HG02623 (cell line): ENCODE measurements around the gene ACAD10.
"Not testable (repeated sequence)": the region's sequence is repeated elsewhere in the genome, so short reads cannot be mapped to it uniquely, and the experiment has no call there.

Experiments used
- ATAC-seq: cut with Tn5 transposase; IDR thresholded peaks from one replicate; pipeline ENCODE4 v1.9.1; 2021; ENCODE audit warnings: moderate library complexity; ENCODE audit not compliant: unreplicated experiment

The ACAD10 gene

DNA sequence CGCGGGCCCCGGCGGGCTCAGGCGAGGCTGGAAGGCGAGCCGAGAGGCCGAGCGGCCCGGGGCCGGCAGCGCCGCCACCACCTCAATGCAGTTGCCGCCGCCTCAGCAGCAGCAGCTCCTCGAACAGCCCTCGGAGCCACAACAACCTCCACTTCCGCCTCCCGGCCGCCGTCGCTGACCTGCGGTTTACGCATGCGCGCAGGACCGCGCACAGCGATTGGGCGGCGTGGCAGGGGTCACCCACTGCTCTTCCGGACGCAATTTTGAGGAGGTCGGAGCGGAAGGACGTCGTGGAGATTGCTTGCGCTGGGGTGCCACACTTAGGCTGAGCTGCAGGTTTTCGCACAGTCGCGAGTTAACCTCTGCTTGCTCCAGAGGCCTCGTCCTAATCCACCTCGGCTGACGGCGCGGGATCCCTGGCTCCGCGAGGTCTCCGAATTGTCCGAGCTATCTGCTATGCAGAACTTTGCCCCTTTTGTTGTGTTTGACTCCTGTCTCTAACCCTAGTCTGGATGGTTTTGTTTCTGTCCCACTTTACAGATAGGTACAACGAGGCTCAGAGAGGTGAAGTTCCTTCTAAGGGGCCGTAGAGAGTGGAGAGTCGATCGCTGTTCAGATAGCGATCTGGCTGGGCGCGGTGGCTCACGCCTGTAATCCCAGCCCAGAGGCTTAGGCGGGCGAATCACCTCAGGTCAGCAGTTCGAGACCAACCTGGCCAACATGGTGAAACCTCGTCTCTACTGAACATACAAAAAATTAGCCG lies at the start of gene ACAD10, which contains the start of gene BRAP:
Gene ACAD10 (plus strand): TSS at position 243 of the 763 bp plus-strand sequence. CDS start 6,657 bp downstream, outside the sequence.
Gene BRAP (minus strand): TSS at position 146 of the 763 bp plus-strand sequence. CDS start 164 bp downstream, outside the sequence.
- ATAC-seq: peak; percentile 87

DNA sequence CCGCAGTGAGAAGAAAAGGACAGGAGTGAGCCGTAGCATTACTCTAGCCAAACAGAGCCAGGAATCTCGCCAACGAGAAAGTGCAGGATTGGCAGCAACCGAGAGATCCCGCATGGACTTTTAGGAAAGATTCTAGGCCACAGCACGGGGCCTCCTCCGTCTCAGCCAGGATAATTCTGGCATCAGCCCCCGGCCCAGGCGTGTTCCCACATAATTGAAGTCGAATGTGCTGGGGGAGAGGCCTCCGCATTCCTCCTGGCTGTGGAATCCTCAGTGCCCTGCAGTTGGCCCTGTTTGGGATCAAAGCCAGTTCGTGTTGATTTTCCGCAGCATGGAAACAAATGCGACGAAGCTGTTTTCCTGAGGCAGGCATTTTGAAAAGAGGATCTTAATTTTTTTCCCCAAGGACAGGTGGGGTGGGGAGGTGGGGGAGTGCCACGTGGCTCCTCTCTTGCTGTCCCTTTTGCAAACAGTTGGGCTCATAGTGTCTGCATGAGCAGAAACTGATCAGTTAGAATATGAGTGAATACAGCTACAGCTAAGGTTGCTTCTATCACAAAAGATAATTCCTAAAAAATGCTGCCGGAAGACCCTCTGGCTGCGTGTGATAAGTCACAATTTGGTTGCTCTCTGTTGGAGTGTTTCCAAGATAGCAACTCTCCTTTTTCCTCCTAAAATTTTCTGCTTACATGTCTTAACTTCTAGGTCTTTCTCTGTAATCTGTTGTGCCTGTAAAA lies 49.5 kb upstream of the ACAD10 start:
- ATAC-seq: no peak

DNA sequence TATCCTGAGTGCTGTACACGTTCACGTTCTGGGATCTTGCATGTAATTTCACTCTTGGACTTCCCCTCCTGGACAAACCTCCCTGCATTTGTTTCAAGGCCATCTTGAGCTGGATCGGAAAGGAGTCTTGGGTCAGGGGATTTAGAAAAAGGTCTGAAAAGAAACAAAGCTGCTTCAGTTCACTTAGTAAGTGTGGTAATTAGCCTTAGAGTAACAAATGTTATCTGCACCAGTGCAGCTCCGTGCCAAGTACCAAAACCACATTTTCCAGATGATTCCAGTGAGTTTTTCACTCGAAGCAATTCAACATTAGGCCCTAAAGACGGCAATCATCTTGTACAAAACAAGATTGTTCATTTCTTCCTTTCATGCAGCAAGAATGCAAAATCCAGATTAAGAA lies 47.3 kb upstream of the ACAD10 start:
- ATAC-seq: no peak

DNA sequence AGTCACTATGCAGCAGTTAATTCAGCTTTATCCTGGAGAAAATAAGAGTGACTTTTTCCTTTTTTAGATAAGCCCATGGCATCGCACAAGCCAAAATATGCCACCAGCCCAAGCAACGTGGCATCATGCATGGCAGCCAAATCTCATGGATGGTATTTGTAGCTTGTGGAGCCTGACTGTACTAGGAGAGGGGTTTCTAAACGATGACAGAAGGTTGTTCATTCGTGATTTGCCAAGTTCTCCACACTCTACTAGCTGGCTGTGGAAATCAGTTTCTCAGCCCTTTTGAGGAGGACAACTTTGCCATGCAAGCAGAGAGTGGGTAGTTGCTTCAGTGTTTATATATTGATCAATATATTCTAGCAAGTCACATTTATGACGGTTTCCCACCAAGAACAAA lies 45.3 kb upstream of the ACAD10 start:
- no peak for ATAC-seq

DNA sequence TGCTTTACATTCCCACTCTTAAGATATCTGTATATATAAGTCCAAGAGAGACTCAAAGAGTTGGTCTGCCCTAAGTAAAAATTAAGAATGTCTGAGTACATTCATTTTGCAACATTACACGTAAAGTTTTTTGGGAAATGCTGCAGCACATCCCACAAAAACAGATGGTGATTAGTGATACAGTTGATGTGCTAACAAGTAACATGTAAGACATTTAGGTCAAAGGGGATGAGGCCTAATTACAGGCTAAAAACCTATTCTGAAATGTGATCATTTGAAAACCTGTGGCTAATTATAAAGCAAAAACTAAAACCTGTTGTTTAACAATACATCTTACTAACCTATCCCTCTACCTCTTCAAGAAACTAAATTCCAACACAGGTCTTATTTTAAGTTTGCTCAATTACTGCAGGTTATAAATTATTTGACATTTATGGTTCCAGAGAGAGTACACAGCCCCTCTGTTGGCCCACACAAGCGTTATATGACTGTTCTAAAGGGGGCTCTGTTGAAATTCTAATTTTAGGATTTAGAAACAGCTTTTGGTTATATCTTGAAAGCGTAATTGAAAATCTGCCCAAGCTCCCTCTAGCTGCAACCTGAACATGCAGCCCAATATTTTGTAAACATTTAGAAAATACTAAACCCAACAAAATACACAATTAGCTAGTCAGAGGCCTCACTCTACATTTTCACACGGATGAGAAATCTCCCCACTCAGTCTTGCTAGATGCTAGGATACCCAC lies 43.0 kb upstream of the ACAD10 start:
- no peak for ATAC-seq

DNA sequence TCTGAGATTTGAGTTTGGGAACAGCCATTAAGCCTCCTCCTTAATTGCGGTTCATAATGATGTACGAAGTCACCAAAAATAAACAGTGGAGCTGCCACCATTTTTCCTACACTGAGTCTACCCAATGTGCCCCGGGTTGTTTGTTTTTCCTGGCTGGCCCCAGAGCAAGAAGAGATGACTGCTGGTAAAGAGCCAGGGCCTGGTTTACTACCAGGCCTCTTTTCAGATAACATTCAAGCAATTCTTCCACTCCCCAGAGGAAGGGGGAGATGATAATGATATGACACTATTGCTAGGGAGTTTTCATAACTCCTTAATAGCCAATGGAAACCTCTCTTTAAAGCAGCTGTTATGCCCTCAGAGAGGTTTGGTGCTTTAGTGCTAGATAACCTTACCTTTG lies 42.4 kb upstream of the ACAD10 start:
- ATAC-seq: no peak

DNA sequence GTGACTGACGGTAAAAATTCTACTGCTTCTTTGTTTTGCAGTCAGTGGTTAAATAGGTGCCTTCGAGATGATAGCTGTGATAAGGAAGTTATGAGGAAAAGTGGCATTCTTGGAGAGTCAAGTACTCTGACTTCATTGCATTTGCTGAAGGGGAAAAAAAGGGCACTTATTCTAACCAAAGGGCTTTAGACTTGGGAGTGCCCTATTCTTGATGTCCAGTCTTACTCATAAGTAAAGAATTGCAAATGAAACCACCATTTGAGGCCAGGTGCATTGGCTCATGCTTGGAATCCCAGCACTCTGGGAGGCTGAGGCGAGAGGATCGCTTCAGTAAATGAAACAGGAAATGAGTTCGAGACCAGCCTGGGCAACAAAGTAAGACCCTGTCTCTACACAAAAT lies 40.4 kb upstream of the ACAD10 start:
- no peak for ATAC-seq

DNA sequence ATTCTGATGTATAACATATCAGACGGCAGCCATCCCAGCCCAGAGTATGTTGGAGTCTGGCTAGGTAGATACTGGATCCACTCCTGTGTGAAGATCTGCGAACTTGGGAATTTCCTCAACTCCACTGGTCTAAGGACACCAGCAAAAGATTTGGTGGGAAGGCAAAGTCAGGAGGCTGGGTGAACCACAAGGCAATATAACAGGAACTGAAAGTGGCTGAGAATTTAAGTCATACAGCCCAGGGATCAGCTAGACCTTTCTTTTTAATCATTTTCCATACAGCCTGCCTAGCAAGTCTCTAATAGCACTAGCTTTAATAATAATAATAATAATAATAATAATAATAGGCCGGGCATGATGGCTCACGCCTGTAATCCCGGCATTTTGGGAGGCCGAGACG lies 34.9 kb upstream of the ACAD10 start:
- no peak for ATAC-seq

DNA sequence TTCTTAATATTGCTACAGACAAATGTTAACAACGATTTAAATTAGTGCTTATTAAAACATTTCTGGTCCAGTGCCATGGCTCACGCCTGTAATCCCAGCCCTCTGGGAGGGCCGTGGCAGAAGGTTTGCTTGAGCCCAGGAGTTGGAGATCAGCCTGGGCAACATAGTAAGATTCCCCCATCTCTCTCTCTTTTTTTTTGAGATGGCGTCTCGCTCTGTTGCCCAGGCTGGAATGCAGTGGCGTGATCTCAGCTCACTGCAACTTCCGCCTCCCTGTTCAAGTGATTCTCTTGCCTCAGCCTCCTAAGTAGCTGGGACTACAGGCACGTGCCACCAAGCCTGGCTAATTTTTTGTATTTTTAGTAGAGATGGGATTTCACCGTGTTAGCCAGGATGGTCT lies 33.3 kb upstream of the ACAD10 start:
- not testable (repeated sequence) for ATAC-seq

DNA sequence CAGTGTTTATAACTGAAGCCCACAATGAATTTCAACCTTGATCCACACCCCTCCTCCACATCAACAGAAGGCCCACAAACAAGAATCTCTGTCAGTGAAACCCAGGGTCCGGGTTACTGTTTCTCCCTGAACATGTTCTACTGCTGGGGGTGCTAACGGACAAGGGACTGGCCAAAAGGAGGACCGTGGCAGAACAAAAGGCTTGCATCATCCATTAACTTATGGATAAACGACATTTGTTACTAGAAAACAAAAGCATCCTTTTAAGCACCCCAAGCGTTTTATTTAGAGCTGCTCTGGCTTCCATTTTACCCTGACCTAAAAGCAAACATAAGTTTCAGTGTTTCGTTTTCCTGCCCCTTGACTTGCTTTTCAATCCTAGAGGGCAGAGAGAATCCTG lies 32.3 kb upstream of the ACAD10 start:
- ATAC-seq: no peak

DNA sequence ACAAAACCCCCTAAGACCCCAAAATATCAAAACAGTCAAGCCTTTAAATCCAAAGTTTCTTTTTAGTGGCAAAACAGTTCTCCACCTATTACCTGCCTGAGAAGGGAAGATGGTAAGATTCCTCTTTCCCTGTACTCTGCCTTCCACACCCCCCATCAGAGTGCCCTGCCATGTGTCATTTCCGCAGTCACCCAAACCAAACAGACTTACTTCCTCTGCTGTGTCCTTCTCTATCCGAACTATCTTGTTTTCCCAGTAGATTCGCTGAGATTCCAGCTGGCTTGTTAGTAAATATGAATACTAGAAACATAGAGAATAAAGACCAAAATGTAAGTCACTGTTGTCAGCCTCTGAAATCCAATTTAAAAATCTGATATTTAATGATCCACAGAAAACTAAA lies 30.5 kb upstream of the ACAD10 start:
- no peak for ATAC-seq

DNA sequence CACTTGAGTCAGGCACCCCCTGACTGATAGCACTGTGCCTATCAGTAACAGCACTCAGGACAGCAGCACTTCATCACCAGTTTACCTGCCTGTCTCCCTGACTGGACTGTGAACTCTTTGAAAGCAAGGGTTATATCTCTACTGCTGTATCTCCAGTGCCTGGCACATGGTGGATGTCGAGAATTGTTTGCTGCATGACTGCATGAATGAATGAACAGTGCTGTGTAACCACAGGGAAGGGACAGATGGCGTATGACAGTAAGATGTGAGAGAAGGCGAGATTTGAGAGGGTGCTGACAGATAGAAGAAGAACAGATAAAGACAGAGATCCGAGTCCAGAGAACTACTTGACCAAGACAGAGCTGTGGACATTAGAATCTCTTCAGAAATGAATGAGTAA lies 29.8 kb upstream of the ACAD10 start:
- ATAC-seq: no peak

DNA sequence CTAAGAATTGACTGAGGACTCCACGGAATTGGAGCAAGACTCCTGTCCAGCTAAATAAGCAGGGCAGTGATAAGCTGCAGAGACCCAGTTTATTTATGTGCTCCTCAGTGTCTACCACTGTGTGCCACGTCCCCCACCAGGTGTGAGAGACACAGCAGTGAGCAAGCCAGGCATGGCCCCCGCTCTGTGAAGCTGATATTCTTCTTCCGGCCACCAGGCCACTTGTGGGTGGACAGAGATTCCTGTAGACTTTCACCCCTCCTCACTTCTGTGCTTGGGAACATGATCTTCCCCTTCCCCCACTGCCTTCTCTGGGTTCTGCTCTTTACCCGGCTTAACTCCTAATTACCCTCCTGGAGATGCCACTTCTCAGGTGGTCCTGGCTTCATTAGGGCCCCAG lies 21.4 kb upstream of the ACAD10 start:
- ATAC-seq: no peak

DNA sequence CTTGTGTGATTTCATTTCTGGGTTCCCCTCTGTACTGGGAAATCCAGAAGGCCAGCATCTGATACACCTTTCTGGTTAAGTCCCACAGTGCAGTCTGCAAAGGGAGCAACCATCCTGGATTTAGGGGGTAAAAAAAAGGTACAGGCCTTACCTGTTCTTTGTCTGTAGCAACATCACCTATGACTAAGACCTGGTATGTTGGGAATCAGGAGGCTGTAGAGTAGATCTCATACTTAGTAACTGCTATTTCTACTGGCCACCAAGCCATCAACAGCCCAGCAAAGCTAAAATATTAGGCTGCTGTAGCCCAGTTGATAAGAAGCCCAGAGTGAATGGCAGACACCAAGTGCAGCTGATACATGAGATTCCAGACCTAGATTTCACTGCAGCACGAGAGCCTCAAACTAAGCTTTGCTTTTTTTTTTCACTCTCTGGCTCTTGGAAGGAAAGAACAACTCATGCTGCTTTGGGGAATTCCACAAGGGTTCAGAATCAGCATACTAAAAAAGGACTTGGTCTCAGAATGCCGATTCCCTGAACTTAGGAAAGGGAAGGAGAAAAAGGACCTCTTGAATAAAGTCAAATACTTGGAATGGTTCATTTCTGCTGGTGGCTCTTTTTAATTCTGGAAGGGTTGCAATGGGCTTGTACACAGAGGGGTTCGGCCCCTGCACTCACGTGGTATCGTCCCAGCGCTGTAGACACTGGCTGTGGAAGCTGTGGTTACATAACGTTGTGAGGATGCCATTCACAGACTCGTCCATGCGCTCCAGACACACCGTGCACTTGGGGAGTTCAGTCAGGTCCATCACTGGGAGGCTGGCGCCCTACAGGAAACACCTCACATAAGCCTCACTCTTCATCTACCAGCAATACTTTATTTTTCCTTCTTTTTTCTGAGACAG lies 20.6 kb upstream of the ACAD10 start:
- ATAC-seq: no peak

DNA sequence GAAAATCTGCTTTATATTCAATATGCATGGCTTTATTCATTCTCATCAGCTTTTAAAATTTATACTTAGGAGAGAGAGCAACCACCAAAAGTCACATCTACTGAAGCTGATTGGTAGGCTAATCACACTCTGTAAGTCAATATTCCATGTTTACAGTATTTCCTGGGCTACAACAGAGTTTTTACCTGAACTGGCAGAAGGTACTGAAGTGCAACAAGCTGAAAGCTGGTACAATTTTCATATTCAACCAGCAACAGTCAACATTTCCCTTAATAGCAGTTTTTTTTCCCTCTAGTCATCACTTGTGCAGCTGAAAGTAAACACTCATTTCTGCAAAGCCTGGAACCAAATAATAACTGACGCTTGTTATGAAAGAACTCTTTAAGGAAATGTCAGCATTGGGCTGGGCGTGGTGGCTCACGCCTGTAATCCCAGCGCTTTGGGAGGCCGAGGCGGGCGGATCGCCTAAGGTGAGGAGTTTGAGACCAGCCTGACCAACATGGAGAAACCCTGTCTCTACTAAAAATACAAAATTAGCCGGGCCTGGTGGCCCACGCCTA lies 13.0 kb upstream of the ACAD10 start:
- no peak for ATAC-seq

DNA sequence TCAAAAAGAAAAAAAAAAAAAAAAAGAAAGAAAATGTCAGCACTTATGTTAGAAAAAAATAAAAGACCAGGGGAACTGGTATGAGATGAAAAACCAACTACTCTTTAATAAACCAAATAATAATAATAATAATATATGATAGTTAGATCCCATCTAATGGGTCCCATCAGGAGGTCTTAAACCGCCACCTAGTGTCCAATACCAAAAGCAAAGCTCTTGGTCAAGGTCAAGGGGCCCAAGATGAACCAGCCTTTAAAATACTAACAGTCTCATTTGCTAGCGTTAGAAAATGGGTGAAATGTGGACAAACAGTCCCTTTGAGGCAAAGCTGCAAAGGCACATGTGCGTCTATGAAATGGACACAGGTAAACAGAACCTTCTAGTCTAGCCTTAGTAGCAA lies 12.3 kb upstream of the ACAD10 start:
- ATAC-seq: no peak

DNA sequence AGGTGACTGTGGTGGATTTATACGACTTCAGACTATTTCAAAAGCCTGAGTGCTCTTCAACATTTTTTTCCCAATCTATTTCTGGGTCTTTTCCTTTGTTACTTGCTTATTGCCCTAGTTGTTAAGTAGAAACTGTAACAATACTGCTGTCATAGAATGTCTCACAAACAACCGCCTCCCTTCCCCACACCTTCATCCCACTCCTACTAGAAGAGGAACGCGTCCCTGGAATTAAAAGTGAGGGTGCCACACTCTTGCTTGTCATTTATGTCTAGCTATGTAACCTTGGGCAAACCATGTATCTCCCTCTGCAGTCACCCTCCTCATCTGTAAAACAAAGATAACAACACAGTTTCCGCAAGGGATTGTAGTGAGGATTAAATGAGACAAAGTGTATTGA lies 8.7 kb upstream of the ACAD10 start:
- ATAC-seq: no peak

DNA sequence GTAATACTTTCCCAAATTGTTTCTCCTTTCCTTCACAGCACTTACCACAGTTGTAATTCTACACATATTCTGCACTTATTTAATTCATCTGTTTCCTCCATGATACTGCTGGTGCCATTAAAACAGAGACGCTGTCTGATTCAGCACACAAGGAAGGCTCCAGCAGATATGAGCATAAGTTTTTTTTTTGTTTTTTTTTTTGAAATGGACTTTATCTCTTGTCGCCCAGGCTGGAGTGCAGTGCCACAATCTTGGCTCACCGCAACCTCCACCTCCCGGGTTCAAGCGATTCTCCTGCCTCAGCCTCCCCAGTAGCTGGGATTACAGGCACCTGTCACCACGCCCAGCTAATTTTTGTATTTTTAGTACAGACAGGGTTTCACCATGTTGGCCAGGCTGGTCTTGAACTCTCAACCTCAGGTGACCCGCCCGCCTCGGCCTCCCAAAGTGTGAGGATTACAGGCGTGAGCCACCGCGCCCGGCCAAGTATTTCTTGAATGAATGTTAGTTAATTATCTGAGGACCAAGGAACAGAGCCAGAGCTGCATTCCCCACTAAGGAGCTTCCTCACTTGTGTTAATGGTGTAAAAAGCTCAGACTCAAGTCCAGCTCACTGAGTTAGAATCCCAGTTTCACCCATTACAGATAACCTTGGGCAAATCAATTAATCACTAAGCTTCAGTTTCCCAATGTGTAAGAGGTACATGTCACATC lies 1.2 kb upstream of the ACAD10 start:
- ATAC-seq: not testable (repeated sequence)

DNA sequence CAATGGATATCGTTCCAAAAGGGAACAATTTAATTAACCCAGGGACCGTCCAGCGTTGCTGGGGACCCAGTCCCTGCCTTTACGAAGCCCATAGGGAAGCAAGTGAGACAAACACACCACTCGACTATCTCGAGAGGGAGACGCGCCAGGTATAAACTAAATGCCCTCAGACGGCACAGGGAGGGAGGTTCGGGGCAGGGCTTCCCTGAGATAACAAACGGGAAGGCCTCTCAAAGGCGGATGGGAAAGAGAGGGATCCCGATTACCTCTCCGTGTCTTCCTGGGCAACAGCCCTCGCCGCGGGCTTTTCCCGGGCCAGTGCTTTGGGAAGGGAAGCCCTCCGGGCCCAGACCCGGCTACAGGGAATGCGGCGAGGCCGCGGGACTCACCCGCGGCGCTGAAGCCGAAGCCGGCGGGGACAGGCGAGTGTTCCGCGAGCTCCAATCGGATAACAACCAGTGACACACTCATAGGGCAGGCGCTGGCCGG lies 487 bp upstream of the ACAD10 start:
- ATAC-seq: no peak
